Measurements from ENCODE around the gene OOSP3.

The OOSP3 gene

DNA sequence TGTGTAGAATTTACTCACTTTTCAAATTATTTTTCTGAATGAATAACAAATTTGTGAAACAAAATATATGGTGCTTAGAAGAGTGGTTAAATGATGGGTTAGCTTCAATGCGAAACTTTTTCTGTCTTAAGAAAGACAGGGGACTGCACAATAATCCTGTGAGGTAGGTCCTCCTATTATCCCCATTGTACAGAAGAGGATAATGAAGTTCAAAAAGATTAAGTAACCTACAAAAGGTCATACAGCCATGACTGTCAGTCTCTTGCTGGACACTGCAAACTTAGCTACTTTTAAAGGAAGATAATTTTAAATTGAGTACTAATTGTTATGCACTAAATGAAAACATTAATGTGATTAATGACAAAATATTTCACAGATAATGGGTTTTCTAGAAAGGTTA is 5.0 kb downstream of the OOSP3 start:
- TF ChIP-seq, protein P1, sequence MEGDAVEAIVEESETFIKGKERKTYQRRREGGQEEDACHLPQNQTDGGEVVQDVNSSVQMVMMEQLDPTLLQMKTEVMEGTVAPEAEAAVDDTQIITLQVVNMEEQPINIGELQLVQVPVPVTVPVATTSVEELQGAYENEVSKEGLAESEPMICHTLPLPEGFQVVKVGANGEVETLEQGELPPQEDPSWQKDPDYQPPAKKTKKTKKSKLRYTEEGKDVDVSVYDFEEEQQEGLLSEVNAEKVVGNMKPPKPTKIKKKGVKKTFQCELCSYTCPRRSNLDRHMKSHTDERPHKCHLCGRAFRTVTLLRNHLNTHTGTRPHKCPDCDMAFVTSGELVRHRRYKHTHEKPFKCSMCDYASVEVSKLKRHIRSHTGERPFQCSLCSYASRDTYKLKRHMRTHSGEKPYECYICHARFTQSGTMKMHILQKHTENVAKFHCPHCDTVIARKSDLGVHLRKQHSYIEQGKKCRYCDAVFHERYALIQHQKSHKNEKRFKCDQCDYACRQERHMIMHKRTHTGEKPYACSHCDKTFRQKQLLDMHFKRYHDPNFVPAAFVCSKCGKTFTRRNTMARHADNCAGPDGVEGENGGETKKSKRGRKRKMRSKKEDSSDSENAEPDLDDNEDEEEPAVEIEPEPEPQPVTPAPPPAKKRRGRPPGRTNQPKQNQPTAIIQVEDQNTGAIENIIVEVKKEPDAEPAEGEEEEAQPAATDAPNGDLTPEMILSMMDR (IDR thresholded peaks at IDR 0.05): no peak

DNA sequence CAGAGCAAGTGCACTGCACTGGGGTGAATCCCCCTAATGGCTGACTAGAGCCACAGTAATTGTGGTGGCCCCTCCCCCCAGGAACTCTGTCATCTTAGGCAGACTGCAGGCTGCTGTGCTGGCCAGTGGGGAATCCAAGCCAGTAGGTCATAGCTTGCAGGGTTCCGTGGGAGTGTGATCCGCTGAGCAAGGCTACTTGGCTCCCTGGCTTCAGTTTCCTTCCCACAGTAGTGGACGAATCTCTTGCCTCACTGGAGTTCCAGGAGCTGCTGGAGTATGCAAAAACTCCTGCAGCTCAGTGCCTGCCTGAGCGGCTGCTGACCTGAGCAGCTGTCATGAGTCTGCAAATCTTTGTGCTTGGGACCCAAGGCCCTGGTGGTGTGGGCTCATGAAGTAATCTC is 13.2 kb downstream of the OOSP3 start:
- TF ChIP-seq, protein P1 (IDR thresholded peaks at IDR 0.05): no peak

DNA sequence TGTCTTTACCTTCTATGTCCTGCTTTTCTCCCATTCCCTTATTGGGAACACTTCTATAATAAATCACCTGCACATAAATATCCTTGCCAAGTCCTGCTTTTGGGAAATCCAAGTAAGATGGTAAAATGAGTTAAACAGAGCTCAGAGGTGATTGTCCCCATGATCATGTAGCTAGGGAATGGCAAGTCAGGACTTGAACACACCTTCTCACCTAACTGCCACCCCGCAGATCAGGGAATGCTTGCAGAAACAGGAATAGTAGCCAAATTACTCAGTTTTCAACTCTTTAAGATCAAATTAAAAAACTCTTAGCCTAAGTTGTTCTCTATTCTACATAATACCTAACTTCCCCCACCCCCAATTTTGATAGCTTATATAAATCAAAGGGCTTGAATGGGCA is 16.0 kb downstream of the OOSP3 start:
- TF ChIP-seq, protein P1 (IDR thresholded peaks at IDR 0.05): no peak

DNA sequence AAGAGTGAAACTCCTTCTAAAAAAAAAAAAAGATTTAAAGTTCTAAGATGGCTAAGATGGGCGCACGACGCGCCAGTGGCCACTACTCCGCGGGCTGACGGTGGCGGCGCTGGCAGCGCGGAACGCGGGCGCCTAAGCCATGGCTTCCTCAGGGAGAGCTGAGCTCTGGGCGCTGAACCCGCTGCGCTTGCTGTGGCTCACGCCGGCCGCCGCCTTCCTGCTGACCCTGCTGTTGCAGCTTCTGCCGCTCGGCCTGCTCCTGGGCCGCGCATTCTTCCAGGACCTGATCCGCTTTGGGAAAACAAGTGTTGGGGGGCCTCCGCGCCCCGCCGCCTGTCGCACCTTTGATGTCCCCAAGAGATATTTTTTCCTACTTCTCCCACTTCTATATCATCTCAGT is 19.5 kb downstream of the OOSP3 start:
- TF ChIP-seq, protein P1 (IDR thresholded peaks at IDR 0.05): no peak

DNA sequence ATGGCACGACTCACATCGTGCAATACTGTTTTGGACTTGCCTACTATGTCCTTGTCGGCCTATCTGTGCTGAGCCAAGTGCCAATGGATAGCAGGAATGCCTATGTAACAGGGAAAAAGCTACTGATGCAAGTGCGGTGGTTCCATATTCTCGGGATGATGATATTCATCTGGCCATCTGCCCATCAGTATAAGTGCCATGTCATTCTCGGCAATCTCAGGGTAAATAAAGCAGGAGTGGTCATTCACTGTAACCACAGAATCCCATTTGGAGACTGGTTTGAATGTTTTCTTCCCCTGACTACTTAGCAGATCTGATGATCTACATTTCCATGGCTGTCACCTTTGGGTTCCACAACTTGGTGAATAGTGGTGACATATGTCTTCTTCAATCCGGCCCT is 20.1 kb downstream of the OOSP3 start:
- TF ChIP-seq, protein P1 (IDR thresholded peaks at IDR 0.05): no peak

DNA sequence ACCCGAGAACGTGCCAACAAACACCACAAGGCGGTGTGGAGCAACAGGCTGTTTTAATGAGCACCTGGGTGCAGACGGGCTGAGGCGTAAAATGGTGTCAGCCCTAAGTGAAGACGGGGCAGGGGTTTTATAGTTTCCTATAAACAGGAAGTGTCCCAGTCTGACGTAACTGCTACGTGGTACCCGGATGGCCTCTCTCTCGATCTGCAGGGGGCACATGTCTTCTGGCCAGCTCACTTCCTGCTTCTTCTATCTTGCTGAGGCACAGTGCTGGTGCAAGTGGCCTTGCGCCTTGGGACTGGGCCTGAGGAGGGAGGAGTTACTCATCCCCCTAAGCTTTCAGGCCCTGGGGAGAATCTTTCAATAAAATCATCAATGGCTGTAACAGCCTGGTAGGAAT is 20.9 kb downstream of the OOSP3 start:
- TF ChIP-seq, protein P1 (IDR thresholded peaks at IDR 0.05): no peak

DNA sequence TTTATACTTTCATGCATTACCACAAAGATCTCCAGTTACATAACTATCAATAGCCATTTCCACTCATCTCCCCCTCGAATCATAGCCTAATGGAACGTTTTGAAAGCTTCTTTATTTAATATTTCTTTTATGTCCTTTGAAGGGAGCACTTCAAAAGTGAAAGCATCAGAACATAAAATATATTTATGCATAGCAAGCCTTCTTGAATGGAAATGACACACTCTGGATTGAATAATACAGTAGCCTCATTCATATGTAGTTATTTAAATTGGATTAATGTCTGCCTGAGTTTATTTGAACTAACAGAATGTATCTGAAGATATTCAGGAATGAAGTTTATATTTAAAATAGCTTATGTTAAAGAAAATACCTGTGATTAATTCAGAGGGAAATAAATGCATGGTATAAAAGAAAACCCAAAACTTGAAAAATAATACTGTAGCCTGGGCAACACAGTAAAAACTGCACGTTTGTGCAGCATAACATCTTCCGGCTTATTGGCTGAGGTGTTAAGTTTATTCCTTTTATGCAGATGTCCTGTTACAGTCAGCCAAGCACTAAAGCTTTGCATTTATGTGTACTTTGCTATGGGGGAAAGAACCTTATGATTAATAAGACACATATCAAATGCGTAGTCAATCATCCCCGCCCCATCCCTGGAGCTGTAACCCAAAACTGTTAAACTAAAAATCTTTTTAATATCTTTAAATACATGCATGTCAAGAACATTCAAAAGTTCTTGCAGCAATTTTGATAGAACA is 22.0 kb downstream of the OOSP3 start:
- TF ChIP-seq, protein P1 (IDR thresholded peaks at IDR 0.05): no peak

DNA sequence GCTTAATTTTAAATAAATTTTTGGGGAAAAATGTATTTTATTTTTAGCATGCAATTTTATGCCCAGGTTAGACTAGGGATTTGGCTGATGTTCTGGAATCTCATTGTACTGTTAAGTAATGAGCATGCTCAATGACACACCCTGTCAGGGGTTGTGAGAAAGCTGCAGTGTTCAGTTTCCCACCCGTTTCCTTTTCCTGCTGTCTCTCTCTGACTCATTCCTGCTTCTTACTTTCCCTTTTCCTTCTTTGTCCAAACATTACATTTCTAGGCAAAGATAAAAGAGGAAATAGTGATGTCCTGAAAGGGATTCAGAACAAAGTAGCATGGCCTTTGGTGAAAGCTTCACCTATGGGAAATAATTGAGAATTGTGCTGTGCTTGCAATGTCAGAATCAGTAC is 22.7 kb downstream of the OOSP3 start:
- TF ChIP-seq, protein P1 (IDR thresholded peaks at IDR 0.05): no peak

All from LNCAP (cell line).